ENCODE data around the gene ZSCAN10. TPM values are rescaled to one million over a fixed set of nuclear protein-coding genes. Genes with fewer than 3 reads are reported as not detected.
"Not testable (repeated sequence)": the region's sequence is repeated elsewhere in the genome, so short reads cannot be mapped to it uniquely, and the experiment has no call there.

Gene ZSCAN10
- total and polyA plus RNA-seq, 2 experiments from 2014 or later = 217 to 519 TPM

- TF ChIP-seq, protein P1, sequence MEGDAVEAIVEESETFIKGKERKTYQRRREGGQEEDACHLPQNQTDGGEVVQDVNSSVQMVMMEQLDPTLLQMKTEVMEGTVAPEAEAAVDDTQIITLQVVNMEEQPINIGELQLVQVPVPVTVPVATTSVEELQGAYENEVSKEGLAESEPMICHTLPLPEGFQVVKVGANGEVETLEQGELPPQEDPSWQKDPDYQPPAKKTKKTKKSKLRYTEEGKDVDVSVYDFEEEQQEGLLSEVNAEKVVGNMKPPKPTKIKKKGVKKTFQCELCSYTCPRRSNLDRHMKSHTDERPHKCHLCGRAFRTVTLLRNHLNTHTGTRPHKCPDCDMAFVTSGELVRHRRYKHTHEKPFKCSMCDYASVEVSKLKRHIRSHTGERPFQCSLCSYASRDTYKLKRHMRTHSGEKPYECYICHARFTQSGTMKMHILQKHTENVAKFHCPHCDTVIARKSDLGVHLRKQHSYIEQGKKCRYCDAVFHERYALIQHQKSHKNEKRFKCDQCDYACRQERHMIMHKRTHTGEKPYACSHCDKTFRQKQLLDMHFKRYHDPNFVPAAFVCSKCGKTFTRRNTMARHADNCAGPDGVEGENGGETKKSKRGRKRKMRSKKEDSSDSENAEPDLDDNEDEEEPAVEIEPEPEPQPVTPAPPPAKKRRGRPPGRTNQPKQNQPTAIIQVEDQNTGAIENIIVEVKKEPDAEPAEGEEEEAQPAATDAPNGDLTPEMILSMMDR (conservative IDR thresholded peaks at IDR 0.05; ENCODE audit: low read depth in 2 of 2) = no peak
- no peak for TF ChIP-seq ZNF114 (CRISPR knock-in tag; IDR thresholded peaks at IDR 0.05)
- TF ChIP-seq STAT1 (IDR thresholded peaks at IDR 0.05; ENCODE audit: unreplicated experiment) = no peak
- TF ChIP-seq REST (IDR thresholded peaks at IDR 0.05; ENCODE audit: unreplicated experiment) = no peak
- no peak for TF ChIP-seq ETS1 (IDR thresholded peaks at IDR 0.05)
- TF ChIP-seq EZH2phosphoT487 (IDR thresholded peaks at IDR 0.05; ENCODE audit: unreplicated experiment) = no peak
- no peak for TF ChIP-seq ZNF331 (CRISPR knock-in tag; IDR thresholded peaks at IDR 0.05; ENCODE audit: low read depth)
- TF ChIP-seq POLR2AphosphoS5 (IDR thresholded peaks at IDR 0.05; ENCODE audit: low read depth) = no peak
- no peak for TF ChIP-seq CREB1 (CRISPR knock-in tag; IDR thresholded peaks at IDR 0.05; ENCODE audit: low read depth)
- TF ChIP-seq NANOG (IDR thresholded peaks at IDR 0.05; ENCODE audit: borderline replicate concordance) = no peak
Observed at GRCh38 chr16:3084491-3084890, 14.6 kb downstream of the ZSCAN10 start (continued).

- not testable (repeated sequence) for H3K9me2 ChIP-seq (ENCODE audit: insufficient read depth); H3K4me3 Mint-ChIP-seq; ATAC-seq; H3K27me3 ChIP-seq (ENCODE audit: insufficient read depth); H3K4me2 ChIP-seq; H3K36me3 ChIP-seq (ENCODE audit: insufficient read depth); H2AFZ ChIP-seq; H3K4me3 ChIP-seq; H3K9me3 Mint-ChIP-seq; H3K27ac Mint-ChIP-seq; H3K79me2 ChIP-seq (replicated peaks; ENCODE audit: insufficient read depth); DNase-seq (ENCODE audit: low spot score); H3K27ac ChIP-seq (ENCODE audit: low read depth)
- Histone ChIP-seq H3F3A (replicated peaks; ENCODE audit: low read depth) (peaks cover 25% of the 10 kb centered on the region; the same call in 1 of the 2 replicates), H4K20me1 (replicated peaks; ENCODE audit: insufficient read depth) (peaks cover 13% of the 10 kb centered on the region), H3K4me1 (ENCODE audit: insufficient read depth) (peaks cover 16% of the 10 kb centered on the region)
- Mint-ChIP-seq H3K27me3 (ENCODE audit: insufficient read depth, low read depth, poor library complexity) (peaks cover 23% of the 10 kb centered on the region), H3K36me3 (ENCODE audit: low read depth) (peaks cover 57% of the 10 kb centered on the region), H3K4me1 (peaks cover 41% of the 10 kb centered on the region)
Observed at GRCh38 chr16:3083408-3083807, 15.7 kb downstream of the ZSCAN10 start.

GRCh38 chr16:3081957-3082356, 17.1 kb downstream of the ZSCAN10 start:
- not testable (repeated sequence) for H3K27me3 Mint-ChIP-seq (ENCODE audit: insufficient read depth, low read depth, poor library complexity)

More at GRCh38 chr16:3081957-3082356, 17.1 kb downstream of the ZSCAN10 start:
- H3K4me2 ChIP-seq; H3K4me3 ChIP-seq; ATAC-seq; H4K20me1 ChIP-seq (replicated peaks; ENCODE audit: insufficient read depth); H3K36me3 ChIP-seq (ENCODE audit: insufficient read depth); H2AFZ ChIP-seq; H3K79me2 ChIP-seq (replicated peaks; ENCODE audit: insufficient read depth); H3K4me1 ChIP-seq (ENCODE audit: insufficient read depth); H3K27me3 ChIP-seq (ENCODE audit: insufficient read depth); H3K9me3 Mint-ChIP-seq; H3K27ac ChIP-seq (ENCODE audit: low read depth); H3K27ac Mint-ChIP-seq; DNase-seq (ENCODE audit: low spot score); H3K4me3 Mint-ChIP-seq; H3K9me2 ChIP-seq (ENCODE audit: insufficient read depth): not testable (repeated sequence)
- 0 out of 2 replicates have a peak, but pooled peaks cover 11% of the 10 kb centered on the region for H3F3A ChIP-seq (replicated peaks; ENCODE audit: low read depth)
- peaks cover 57% of the 10 kb centered on the region for H3K36me3 Mint-ChIP-seq (ENCODE audit: low read depth)
- peaks cover 32% of the 10 kb centered on the region for H3K4me1 Mint-ChIP-seq

Data from GM23338 (cell line).